Central memory CD8-positive, alpha-beta T cell (primary cell): Measurements from ENCODE around the gene POU2AF3.
"Not testable (repeated sequence)": the region's sequence is repeated elsewhere in the genome, so short reads cannot be mapped to it uniquely, and the experiment has no call there.

Experiments used
- ATAC-seq: fragments of 150-1000 bp; cut with Tn5 transposase; replicated peaks from 2 replicates; pipeline ENCODE4 v1.10.0; 2022; ENCODE audit warnings: mild to moderate bottlenecking, moderate FRiP score, moderate number of reproducible peaks; ENCODE audit not compliant: poor library complexity, severe bottlenecking; ENCODE audit errors: extremely low read depth
- DNase-seq, 2 donors: peaks; one replicate each; pipeline ENCODE4 v3.0.0; 2021; ENCODE audit warnings: low spot score in 2 of 2
- H3K27ac Mint-ChIP-seq: one replicate; pipeline ENCODE4 v1.8.0; 2022; ENCODE audit warnings: low read depth, mild to moderate bottlenecking, moderate library complexity, mixed read lengths
- H3K27me3 Mint-ChIP-seq: one replicate; pipeline ENCODE4 v1.8.0; 2022; ENCODE audit warnings: mixed read lengths
- H3K36me3 Mint-ChIP-seq: one replicate; pipeline ENCODE4 v1.8.0; 2022; ENCODE audit warnings: mild to moderate bottlenecking, moderate library complexity, mixed read lengths; ENCODE audit not compliant: insufficient read depth
- H3K4me1 Mint-ChIP-seq: one replicate; pipeline ENCODE4 v1.8.0; 2022; ENCODE audit warnings: mixed read lengths
- H3K4me3 Mint-ChIP-seq: one replicate; pipeline ENCODE4 v1.8.0; 2022; ENCODE audit warnings: mild to moderate bottlenecking, moderate library complexity, mixed read lengths
- H3K9me3 Mint-ChIP-seq: one replicate; pipeline ENCODE4 v1.8.0; 2022; ENCODE audit warnings: mixed read lengths

POU2AF3 gene

GRCh38 chr11:111283945-111284481, 14.3 kb upstream of the POU2AF3 start:
- ATAC-seq (no peak), DNase-seq (no peak)
- H3K9me3 Mint-ChIP-seq = no peaks in the 10 kb centered on the region
- H3K27ac Mint-ChIP-seq = no peak overlapping the region
- H3K27me3 Mint-ChIP-seq = no peaks in the 10 kb centered on the region
- no peak overlapping the region for H3K4me3 Mint-ChIP-seq
- no peaks in the 10 kb centered on the region for H3K4me1 Mint-ChIP-seq
- H3K36me3 Mint-ChIP-seq = no peaks in the 10 kb centered on the region

DNA sequence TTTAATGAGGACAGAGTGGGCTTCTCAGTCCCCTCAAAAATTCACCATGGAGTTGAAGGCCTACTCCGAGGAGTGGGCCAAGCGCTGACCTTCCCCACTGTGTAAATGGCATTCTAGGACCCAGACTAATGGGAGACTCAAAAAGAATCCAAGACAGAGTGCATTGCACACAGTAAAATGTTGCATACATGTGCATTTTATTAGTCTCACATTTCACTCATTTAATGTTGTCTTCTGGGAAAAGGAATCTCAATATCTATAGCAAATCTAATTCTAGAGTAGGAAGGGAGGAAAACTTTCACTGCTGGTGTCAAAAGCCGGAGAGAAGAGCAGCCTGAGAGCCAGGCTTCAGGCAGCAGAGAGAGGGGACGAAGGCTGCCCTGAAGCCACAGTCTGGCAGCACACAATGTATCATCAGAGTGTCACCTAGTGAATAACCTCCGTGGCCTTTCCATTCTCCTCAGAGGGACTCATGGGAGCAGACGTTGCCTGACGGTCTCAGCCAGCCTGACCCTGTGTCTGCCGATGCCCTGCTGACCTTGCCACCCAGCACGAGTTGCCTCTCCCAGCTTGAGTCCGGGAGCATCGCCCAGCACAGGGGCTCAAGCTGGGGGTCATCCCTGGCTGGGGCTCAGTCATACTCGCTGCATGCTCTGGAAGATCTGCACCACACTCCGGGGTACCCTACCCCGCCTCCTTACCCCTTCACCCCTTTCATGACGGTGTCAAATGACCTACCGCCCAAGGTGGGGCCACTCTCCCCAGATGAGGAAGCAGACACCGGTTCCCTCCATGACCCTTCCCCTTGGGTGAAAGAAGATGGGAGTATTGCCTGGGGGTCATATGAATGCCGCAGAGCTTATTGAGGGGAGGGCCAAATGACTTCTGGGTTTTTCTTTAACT, 12.9 kb upstream of the POU2AF3 start:
- no peak overlapping the region for H3K4me3 Mint-ChIP-seq

DNA sequence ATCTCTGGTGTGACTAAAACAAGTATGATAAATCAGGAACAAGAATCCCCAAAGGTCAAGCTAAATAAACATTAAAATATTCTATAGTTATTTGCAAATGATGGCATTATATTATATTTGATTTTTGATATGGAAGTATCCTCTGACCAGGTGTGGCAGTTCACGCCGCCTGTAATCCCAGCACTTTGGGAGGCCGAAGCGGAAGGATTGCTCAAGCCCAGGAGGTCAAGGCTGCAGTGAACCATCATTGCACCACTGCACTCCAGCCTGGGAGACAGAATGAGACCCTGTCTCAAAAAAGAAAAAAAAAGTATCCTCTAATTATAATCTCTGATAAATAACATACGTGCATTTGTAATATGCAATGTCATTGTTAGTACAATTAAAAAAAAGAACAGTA, 6.6 kb upstream of the POU2AF3 start:
- H3K27ac Mint-ChIP-seq = no peak overlapping the region
- H3K9me3 Mint-ChIP-seq = no peaks in the 10 kb centered on the region
- ATAC-seq = no peak

More for the DNA sequence above, 12.9 kb upstream of the POU2AF3 start:
- no peaks in the 10 kb centered on the region for H3K27me3 Mint-ChIP-seq
- H3K9me3 Mint-ChIP-seq = no peaks in the 10 kb centered on the region
- H3K36me3 Mint-ChIP-seq = no peaks in the 10 kb centered on the region
- H3K4me1 Mint-ChIP-seq = no peaks in the 10 kb centered on the region
- no peak overlapping the region for H3K27ac Mint-ChIP-seq
- ATAC-seq = no peak
- no peak for DNase-seq

GRCh38 chr11:111292408-111292807, 5.9 kb upstream of the POU2AF3 start:
- H3K4me1 Mint-ChIP-seq, H3K27me3 Mint-ChIP-seq, H3K9me3 Mint-ChIP-seq, H3K27ac Mint-ChIP-seq, H3K36me3 Mint-ChIP-seq, DNase-seq, ATAC-seq, H3K4me3 Mint-ChIP-seq: not testable (repeated sequence)

More for the DNA sequence above, 6.6 kb upstream of the POU2AF3 start:
- H3K4me3 Mint-ChIP-seq = no peak overlapping the region
- no peaks in the 10 kb centered on the region for H3K4me1 Mint-ChIP-seq
- no peak for DNase-seq
- H3K36me3 Mint-ChIP-seq = no peaks in the 10 kb centered on the region
- H3K27me3 Mint-ChIP-seq = peaks cover under 1% of the 10 kb centered on the region

DNA sequence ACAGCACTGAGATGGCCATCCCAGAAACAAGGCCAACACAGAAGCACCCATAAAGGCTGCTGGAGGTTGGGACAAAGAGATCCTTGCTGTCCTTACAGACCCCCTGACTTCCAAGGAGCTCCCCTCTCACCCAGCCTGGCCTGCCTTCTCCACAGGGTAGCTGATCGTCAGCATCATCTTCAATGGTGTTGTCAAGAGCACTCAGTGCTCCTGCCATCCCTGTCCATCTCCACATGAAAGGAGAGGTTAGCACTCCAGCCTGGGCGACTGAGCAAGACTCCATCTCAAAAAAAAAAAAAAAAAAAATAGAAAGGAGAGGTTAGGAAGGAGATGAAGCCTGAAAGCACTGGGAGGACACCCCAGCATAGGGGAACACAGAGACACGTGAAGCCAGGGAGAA, 2.1 kb upstream of the POU2AF3 start:
- no peaks in the 10 kb centered on the region for H3K4me1 Mint-ChIP-seq
- H3K27ac Mint-ChIP-seq = no peak overlapping the region
- H3K27me3 Mint-ChIP-seq = peaks cover 36% of the 10 kb centered on the region
- H3K9me3 Mint-ChIP-seq = no peaks in the 10 kb centered on the region
- ATAC-seq (no peak), DNase-seq (no peak)
- H3K36me3 Mint-ChIP-seq = peaks cover 2% of the 10 kb centered on the region
- H3K4me3 Mint-ChIP-seq = no peak overlapping the region

- no peak overlapping the region for H3K27ac Mint-ChIP-seq
- H3K9me3 Mint-ChIP-seq = no peaks in the 10 kb centered on the region
- H3K36me3 Mint-ChIP-seq = peaks cover 2% of the 10 kb centered on the region
- H3K4me3 Mint-ChIP-seq = no peak overlapping the region
- ATAC-seq (no peak), DNase-seq (no peak)
- no peaks in the 10 kb centered on the region for H3K4me1 Mint-ChIP-seq
- H3K27me3 Mint-ChIP-seq = peaks cover 46% of the 10 kb centered on the region
These were observed 650 bp upstream of the POU2AF3 start for GRCh38 chr11:111297696-111298095.

DNA sequence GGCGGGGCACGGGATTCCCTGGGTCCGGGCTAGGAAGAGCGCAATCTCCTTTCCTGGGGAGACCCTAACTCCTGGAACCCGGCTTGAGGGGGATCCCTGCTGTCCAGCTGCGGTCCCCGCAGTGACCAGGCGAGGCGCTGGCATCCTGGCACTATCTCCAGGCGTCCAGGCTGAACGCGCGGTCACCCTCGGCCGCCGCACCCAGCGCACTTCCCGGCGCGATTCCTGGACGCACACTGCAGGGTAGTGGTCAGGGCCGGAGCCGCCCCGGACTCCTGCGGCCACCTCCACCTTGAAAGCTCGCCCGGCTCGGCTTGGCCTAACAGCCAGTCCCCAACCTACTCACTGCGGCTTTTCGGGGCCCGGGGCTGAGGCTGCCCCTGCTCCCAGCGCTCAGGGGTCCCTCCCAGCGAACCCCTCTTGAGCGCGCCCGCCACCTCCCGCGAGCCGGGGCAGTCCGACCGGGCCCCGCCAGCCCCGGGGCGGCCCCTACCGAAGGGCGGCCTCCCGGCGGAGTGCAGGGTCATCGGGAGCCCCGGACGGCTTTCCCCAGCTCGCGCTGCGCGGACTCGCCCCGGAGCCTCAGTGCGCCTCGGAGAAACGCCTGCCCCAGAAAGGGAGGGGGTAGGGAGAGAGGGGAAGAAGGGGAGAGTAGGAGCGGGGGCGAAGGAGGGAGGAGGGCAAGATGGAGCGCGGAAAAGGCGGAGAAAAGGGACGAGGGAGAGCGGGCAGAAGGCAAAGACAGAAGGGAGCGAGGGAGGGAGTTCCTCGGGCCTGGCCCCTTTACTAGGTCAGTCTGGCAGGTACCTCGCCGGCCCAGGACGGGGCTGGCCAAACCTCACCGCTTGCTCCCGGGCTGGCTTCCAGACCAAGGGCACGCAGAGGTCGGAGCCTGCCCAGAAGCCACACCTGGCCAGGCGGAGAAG, 1.0 kb downstream of the POU2AF3 start:
- peaks cover 53% of the 10 kb centered on the region for H3K27me3 Mint-ChIP-seq
- H3K4me1 Mint-ChIP-seq = no peaks in the 10 kb centered on the region
- no peak overlapping the region for H3K27ac Mint-ChIP-seq
- H3K9me3 Mint-ChIP-seq = no peaks in the 10 kb centered on the region
- no peak overlapping the region for H3K4me3 Mint-ChIP-seq
- DNase-seq = no peak
- no peak for ATAC-seq
- peaks cover 2% of the 10 kb centered on the region for H3K36me3 Mint-ChIP-seq

GRCh38 chr11:111300569-111300968, 2.2 kb downstream of the POU2AF3 start:
- DNase-seq = no peak
- Mint-ChIP-seq H3K27ac (no peak overlapping the region), H3K36me3 (peaks cover 2% of the 10 kb centered on the region), H3K27me3 (peaks cover 63% of the 10 kb centered on the region), H3K4me1 (no peaks in the 10 kb centered on the region), H3K4me3 (no peak overlapping the region), H3K9me3 (no peaks in the 10 kb centered on the region)
- ATAC-seq = no peak

DNA sequence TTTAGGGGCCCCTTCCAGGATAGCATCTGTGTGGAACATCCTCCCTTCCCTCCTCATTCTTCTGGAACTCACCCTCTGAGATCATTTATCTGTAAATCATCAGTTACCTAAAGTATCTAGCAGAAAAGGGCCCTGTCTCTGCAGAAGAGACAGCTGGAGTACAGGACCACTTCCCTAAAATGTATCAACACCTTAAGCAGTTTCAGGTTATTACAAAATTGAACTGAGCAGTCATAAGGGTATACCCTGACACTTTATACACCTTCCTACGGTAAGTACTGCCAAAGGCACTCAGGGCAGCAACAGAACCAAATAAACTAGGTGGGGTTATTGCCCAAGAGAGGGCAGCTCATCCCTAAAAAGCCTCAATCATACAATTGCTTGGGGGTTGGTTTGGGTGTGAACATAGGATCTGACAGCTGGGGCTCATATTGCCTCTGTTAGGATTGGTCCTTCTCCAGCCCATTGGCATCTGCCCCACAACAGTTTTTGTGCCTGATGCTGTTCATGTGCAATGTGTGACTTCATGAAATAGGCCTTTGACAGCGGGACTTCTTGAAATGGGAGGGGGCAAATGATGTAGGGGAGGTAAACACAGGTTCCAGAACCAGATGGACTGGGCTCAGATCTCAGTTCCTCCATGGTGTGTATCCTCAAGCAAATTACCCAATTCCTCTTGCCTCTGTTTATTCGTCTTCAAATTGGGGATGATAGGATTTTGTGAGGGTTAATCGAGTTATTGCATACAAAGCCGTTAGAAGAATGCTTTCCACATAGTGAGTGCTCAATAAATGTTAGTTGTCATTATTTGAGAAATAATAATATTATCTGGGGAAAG, 2.9 kb downstream of the POU2AF3 start:
- H3K36me3 Mint-ChIP-seq = peaks cover 2% of the 10 kb centered on the region
- ATAC-seq (no peak), DNase-seq (no peak)
- no peaks in the 10 kb centered on the region for H3K4me1 Mint-ChIP-seq
- H3K27me3 Mint-ChIP-seq = peaks cover 69% of the 10 kb centered on the region
- no peaks in the 10 kb centered on the region for H3K9me3 Mint-ChIP-seq
- no peak overlapping the region for H3K4me3 Mint-ChIP-seq
- no peak overlapping the region for H3K27ac Mint-ChIP-seq

DNA sequence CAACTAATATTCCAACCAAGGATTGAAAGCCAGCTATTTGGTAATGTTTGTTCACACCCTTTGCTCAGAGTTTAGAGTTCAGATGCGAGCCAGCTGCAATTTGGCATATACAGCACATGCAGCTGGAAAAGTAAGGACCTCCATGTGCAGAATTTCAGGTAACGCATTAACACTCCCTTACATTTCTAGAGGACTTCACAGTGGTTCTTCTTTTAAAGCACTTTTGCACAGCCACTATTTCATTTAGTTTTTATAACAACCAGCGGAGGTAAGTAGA, 3.4 kb downstream of the POU2AF3 start:
- Mint-ChIP-seq H3K4me3 (no peak overlapping the region), H3K27me3 (peaks cover 74% of the 10 kb centered on the region), H3K36me3 (peaks cover 4% of the 10 kb centered on the region), H3K4me1 (no peaks in the 10 kb centered on the region), H3K27ac (no peak overlapping the region), H3K9me3 (no peaks in the 10 kb centered on the region)
- no peak for DNase-seq
- no peak for ATAC-seq

- Mint-ChIP-seq H3K36me3 (peaks cover 4% of the 10 kb centered on the region), H3K9me3 (no peaks in the 10 kb centered on the region), H3K4me3 (no peak overlapping the region), H3K27me3 (peaks cover 74% of the 10 kb centered on the region), H3K27ac (no peak overlapping the region), H3K4me1 (no peaks in the 10 kb centered on the region)
- ATAC-seq (no peak), DNase-seq (no peak)
These were observed 4.0 kb downstream of the POU2AF3 start for GRCh38 chr11:111302298-111302697.

- H3K9me3 Mint-ChIP-seq = no peaks in the 10 kb centered on the region
- no peak for ATAC-seq
- no peak overlapping the region for H3K27ac Mint-ChIP-seq
- H3K4me1 Mint-ChIP-seq = no peaks in the 10 kb centered on the region
- H3K27me3 Mint-ChIP-seq = peaks cover 74% of the 10 kb centered on the region
- no peak for DNase-seq
- peaks cover 4% of the 10 kb centered on the region for H3K36me3 Mint-ChIP-seq
- H3K4me3 Mint-ChIP-seq = no peak overlapping the region
These were observed 5.1 kb downstream of the POU2AF3 start for GRCh38 chr11:111303461-111303860.
